Measurements from ENCODE around the gene ANKRD55. TPM values are rescaled to one million over a fixed set of nuclear protein-coding genes. Genes with fewer than 3 reads are reported as not detected.
A peak's percentile ranks its signal among the peaks of the same experiment; 100 is the strongest.
"Not testable (repeated sequence)": the region's sequence is repeated elsewhere in the genome, so short reads cannot be mapped to it uniquely, and the experiment has no call there.

Gene ANKRD55
- total RNA-seq, 1 donor from 2014 or later, result not detected

- ATAC-seq; DNase-seq (ENCODE audit: missing footprints); intact Hi-C loops (cut with DNase I): not testable (repeated sequence)
Measured at GRCh38 chr5:56221601-56222000, 11.5 kb downstream of the ANKRD55 start.

- intact Hi-C loops (cut with DNase I), result no loop called here
- ATAC-seq (no peak), DNase-seq (ENCODE audit: missing footprints) (no peak)
Measured at GRCh38 chr5:56215019-56215830, 17.9 kb downstream of the ANKRD55 start.

GRCh38 chr5:56213886-56214535 lies 19.1 kb downstream of the ANKRD55 start:
- ATAC-seq; DNase-seq (ENCODE audit: missing footprints); intact Hi-C loops (cut with DNase I): not testable (repeated sequence)

- intact Hi-C loops (cut with DNase I), result no loop called here
- DNase-seq (ENCODE audit: missing footprints), result no peak
- no peak for ATAC-seq
Measured at GRCh38 chr5:56212130-56212879, 20.8 kb downstream of the ANKRD55 start.

GRCh38 chr5:56211298-56211865 lies 21.7 kb downstream of the ANKRD55 start:
- intact Hi-C loops (cut with DNase I), result no loop called here
- DNase-seq (ENCODE audit: missing footprints) (no peak), ATAC-seq (peak; percentile 37)

GRCh38 chr5:56208681-56209080 lies 24.4 kb downstream of the ANKRD55 start:
- DNase-seq (ENCODE audit: missing footprints), result no peak
- no peak for ATAC-seq
- intact Hi-C loops (cut with DNase I), result no loop called here

GRCh38 chr5:56207537-56207936 lies 25.6 kb downstream of the ANKRD55 start:
- ATAC-seq (no peak), DNase-seq (ENCODE audit: missing footprints) (no peak)
- intact Hi-C loops (cut with DNase I), result no loop called here

- DNase-seq (ENCODE audit: missing footprints), result no peak
- ATAC-seq, result no peak
- intact Hi-C loops (cut with DNase I), result no loop called here
Measured at GRCh38 chr5:56206126-56206910, 26.8 kb downstream of the ANKRD55 start.

GRCh38 chr5:56203936-56204335 lies 29.2 kb downstream of the ANKRD55 start:
- DNase-seq (ENCODE audit: missing footprints); ATAC-seq: not testable (repeated sequence)
- intact Hi-C loops (cut with DNase I), result loop anchor here (5.0 kb wide), 1 partner anchor 212 kb away; the partner anchor contains the start of gene IL6ST

- ATAC-seq, result peak; percentile 14
- intact Hi-C loops (cut with DNase I), result loop anchor here (5.0 kb wide), 1 partner anchor 210 kb away; the partner anchor contains the start of gene IL6ST
- DNase-seq (ENCODE audit: missing footprints), result no peak
Measured at GRCh38 chr5:56202483-56202882, 30.6 kb downstream of the ANKRD55 start.

- DNase-seq (ENCODE audit: missing footprints); ATAC-seq: not testable (repeated sequence)
- intact Hi-C loops (cut with DNase I), result loop anchor here (1.0 to 5.0 kb wide), 2 partner anchors 210 to 267 kb away; partner anchors contain the start of gene IL6ST
Measured at GRCh38 chr5:56201762-56202261, 31.3 kb downstream of the ANKRD55 start.

GRCh38 chr5:56200971-56201666 lies 32.0 kb downstream of the ANKRD55 start:
- no peak for DNase-seq (ENCODE audit: missing footprints)
- intact Hi-C loops (cut with DNase I), result loop anchor here (1.0 to 5.0 kb wide), 2 partner anchors 209 to 266 kb away; partner anchors contain the start of gene IL6ST
- peak; percentile 97 for ATAC-seq

GRCh38 chr5:56195016-56195415 lies 38.1 kb downstream of the ANKRD55 start:
- no peak for DNase-seq (ENCODE audit: missing footprints)
- intact Hi-C loops (cut with DNase I), result loop anchor here (5.0 kb wide), 1 partner anchor 483 kb away; the partner anchor contains the start of gene SLC38A9
- no peak for ATAC-seq

GRCh38 chr5:56192246-56192645 lies 40.9 kb downstream of the ANKRD55 start:
- DNase-seq (ENCODE audit: missing footprints), result no peak
- intact Hi-C loops (cut with DNase I), result no loop called here
- ATAC-seq, result no peak

- intact Hi-C loops (cut with DNase I), result no loop called here
- peak; percentile 44 for ATAC-seq
- no peak for DNase-seq (ENCODE audit: missing footprints)
Measured at GRCh38 chr5:56191656-56192055, 41.5 kb downstream of the ANKRD55 start.

- DNase-seq (ENCODE audit: missing footprints) (no peak), ATAC-seq (peak; percentile 54)
Measured at GRCh38 chr5:56190497-56190896, 42.6 kb downstream of the ANKRD55 start.

GRCh38 chr5:56185768-56186311 lies 47.3 kb downstream of the ANKRD55 start:
- intact Hi-C loops (cut with DNase I), result no loop called here
- ATAC-seq, result no peak
- no peak for DNase-seq (ENCODE audit: missing footprints)

More at GRCh38 chr5:56190497-56190896, 42.6 kb downstream of the ANKRD55 start:
- intact Hi-C loops (cut with DNase I), result no loop called here

Measured in Right ventricle myocardium inferior (tissue), 1 donor.